Activated CD8-positive, alpha-beta memory T cell treated with anti-CD3 and anti-CD28 coated beads, Interleukin-2, amount 10 ng/mL, durations not matched to agents 7 days and 5 days (primary cell): ENCODE results near the gene GSG1L. TPM values are rescaled to one million over a fixed set of nuclear protein-coding genes. Genes with fewer than 3 reads are reported as not detected.

Experiments
- ATAC-seq: fragments of 150-1000 bp; cut with Tn5 transposase; one replicate; pipeline ENCODE4 v1.10.0; 2021; ENCODE audit warnings: moderate library complexity
- CTCF ChIA-PET: fragments of 350-600 bp; sonication (Branson Sonifier 250); formaldehyde crosslinking; loops from one replicate; lab custom pipeline; 2021; ENCODE audit warnings: antibody characterized with exemption; lab: Charles Lee
- DNase-seq: peaks from one replicate; pipeline ENCODE4 v3.0.0-alpha.2; 2020
- H3K27ac Mint-ChIP-seq: one replicate; pipeline ENCODE4 v1.8.0; 2021; ENCODE audit warnings: mild to moderate bottlenecking, mixed read lengths
- H3K27me3 Mint-ChIP-seq: one replicate; pipeline ENCODE4 v1.8.0; 2021; ENCODE audit warnings: mixed read lengths
- H3K36me3 Mint-ChIP-seq: one replicate; pipeline ENCODE4 v1.8.0; 2021; ENCODE audit warnings: mild to moderate bottlenecking, mixed read lengths
- H3K4me1 Mint-ChIP-seq: one replicate; pipeline ENCODE4 v1.8.0; 2021; ENCODE audit warnings: mixed read lengths
- H3K4me3 Mint-ChIP-seq: one replicate; pipeline ENCODE4 v1.8.0; 2021; ENCODE audit warnings: mild to moderate bottlenecking, moderate library complexity, mixed read lengths
- H3K9me3 Mint-ChIP-seq: one replicate; pipeline ENCODE4 v1.8.0; 2022; ENCODE audit warnings: low read depth, mixed read lengths
- total RNA-seq, 2 experiments: library from RNA; stranded (reverse); gene quantifications; one replicate each; pipeline ENCODE4 v1.2.3, GENCODE V29; 2021

GSG1L gene
- total RNA-seq, 2 experiments from 2014 or later = not detected

- peaks cover 3% of the 10 kb centered on the region for H3K36me3 Mint-ChIP-seq
- CTCF ChIA-PET = no interaction called here
- H3K27me3 Mint-ChIP-seq = no peaks in the 10 kb centered on the region
- no peak overlapping the region for H3K4me3 Mint-ChIP-seq
- H3K9me3 Mint-ChIP-seq = no peaks in the 10 kb centered on the region
- DNase-seq = no peak
- no peaks in the 10 kb centered on the region for H3K4me1 Mint-ChIP-seq
- no peak for ATAC-seq
- H3K27ac Mint-ChIP-seq = no peak overlapping the region
These were observed 298.4 kb downstream of the GSG1L start for GRCh38 chr16:27764869-27765675.

GRCh38 chr16:27764427-27764826 is 299.1 kb downstream of the GSG1L start:
- H3K27me3 Mint-ChIP-seq = no peaks in the 10 kb centered on the region
- CTCF ChIA-PET = no interaction called here
- ATAC-seq (no peak), DNase-seq (no peak)
- no peaks in the 10 kb centered on the region for H3K9me3 Mint-ChIP-seq
- H3K4me1 Mint-ChIP-seq = no peaks in the 10 kb centered on the region
- H3K27ac Mint-ChIP-seq = no peak overlapping the region
- H3K4me3 Mint-ChIP-seq = no peak overlapping the region
- peaks cover 3% of the 10 kb centered on the region for H3K36me3 Mint-ChIP-seq

- no peak overlapping the region for H3K4me3 Mint-ChIP-seq
- no peaks in the 10 kb centered on the region for H3K4me1 Mint-ChIP-seq
- DNase-seq (no peak), ATAC-seq (no peak)
- H3K36me3 Mint-ChIP-seq = peaks cover 3% of the 10 kb centered on the region
- no peak overlapping the region for H3K27ac Mint-ChIP-seq
- CTCF ChIA-PET = no interaction called here
- H3K9me3 Mint-ChIP-seq = no peaks in the 10 kb centered on the region
- H3K27me3 Mint-ChIP-seq = no peaks in the 10 kb centered on the region
These were observed 301.1 kb downstream of the GSG1L start for GRCh38 chr16:27762441-27762840.

DNA sequence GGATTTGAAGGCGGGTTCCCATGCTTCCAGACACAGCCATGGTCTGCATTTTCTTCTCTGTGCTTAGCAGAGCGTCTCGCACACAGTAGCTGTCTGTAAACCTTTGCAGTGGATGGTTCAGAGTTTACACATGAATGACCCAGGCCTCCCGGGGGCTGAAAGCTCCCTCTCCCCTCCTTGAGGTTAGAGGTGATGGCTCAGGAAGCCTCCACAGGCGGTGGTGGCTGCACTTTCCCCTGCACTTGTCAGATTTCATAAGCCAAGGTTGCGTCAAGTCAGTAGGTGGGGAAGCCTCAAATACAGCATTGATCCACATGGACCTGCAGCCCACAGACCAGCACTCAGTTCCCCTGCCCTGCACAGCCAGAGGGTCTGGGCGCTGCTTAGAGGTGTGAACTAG is 301.7 kb downstream of the GSG1L start:
- Mint-ChIP-seq H3K4me1 (no peaks in the 10 kb centered on the region), H3K4me3 (no peak overlapping the region), H3K36me3 (peaks cover 3% of the 10 kb centered on the region), H3K27ac (no peak overlapping the region), H3K9me3 (no peaks in the 10 kb centered on the region), H3K27me3 (no peaks in the 10 kb centered on the region)
- DNase-seq (no peak), ATAC-seq (no peak)
- CTCF ChIA-PET = interaction anchor here (0.5 kb wide), 1 partner anchor 1992 kb away, joined by 3 read pairs; no protein-coding TSS in a partner anchor

DNA sequence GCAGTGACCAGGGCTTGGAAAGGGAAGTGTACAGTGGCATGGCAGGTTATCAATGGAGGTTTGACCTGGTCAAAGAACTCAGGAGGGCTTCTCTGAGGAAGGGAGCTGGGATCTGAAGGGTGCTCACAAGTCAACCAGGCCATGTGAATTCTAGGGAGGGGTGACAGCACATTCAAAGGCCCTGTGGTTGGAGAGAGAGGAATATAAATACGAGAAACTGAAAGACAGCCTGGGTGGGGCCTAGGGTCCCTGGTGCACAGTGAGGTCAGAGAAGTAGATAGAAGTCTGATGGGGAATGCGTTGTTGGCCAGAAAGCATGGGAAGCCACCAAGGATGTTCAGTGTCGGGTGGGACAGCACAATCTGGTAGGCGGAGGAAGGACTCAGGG is 302.7 kb downstream of the GSG1L start:
- DNase-seq (no peak), ATAC-seq (no peak)
- Mint-ChIP-seq H3K9me3 (no peaks in the 10 kb centered on the region), H3K36me3 (peaks cover 3% of the 10 kb centered on the region), H3K4me1 (no peaks in the 10 kb centered on the region), H3K27me3 (no peaks in the 10 kb centered on the region), H3K4me3 (no peak overlapping the region), H3K27ac (no peak overlapping the region)
- CTCF ChIA-PET = no interaction called here

DNA sequence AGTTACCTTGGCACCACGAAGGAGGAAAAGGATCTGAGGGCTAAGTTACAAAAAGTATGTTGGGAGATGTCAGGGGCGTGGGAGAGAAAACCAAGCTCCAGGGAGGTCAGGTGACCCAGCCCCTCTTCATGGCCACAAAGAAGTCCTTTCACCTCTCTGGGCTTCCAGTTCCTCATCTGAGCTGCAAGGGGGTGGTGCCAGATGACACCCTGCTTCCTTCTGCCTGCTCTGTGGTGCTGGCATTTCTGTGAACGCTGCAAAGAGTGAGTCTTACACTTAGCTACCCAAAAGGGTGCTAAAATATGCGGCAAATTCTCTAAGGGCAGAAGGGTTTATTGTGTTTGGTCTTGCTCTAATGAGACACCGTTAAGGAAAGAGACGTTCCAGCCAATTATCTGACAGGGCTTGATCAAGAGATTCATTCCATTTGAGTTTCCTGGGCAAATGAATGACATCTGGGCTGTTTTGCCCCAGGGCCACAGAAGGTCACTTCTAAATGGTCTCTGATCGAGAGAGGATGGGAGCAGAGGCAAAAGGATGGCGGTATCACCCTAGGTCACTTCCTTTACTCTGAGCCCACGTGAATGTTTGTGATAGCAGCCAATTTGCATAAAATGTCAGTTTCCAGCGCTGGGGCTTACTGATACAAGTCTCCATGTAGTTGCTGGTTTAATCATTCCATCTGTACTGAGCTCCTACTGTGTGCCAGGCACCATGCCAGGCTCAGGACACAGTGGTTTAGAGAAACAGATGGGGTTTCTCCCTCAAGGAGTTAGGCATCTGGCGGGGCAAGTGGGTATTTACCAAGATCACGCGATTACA is 303.3 kb downstream of the GSG1L start:
- no peaks in the 10 kb centered on the region for H3K27me3 Mint-ChIP-seq
- DNase-seq (no peak), ATAC-seq (no peak)
- no peak overlapping the region for H3K27ac Mint-ChIP-seq
- no peaks in the 10 kb centered on the region for H3K9me3 Mint-ChIP-seq
- no peaks in the 10 kb centered on the region for H3K4me1 Mint-ChIP-seq
- CTCF ChIA-PET = no interaction called here
- H3K36me3 Mint-ChIP-seq = peaks cover 3% of the 10 kb centered on the region
- no peak overlapping the region for H3K4me3 Mint-ChIP-seq

- H3K36me3 Mint-ChIP-seq = peaks cover 3% of the 10 kb centered on the region
- no peaks in the 10 kb centered on the region for H3K27me3 Mint-ChIP-seq
- H3K4me3 Mint-ChIP-seq = no peak overlapping the region
- CTCF ChIA-PET = no interaction called here
- ATAC-seq (no peak), DNase-seq (no peak)
- H3K4me1 Mint-ChIP-seq = no peaks in the 10 kb centered on the region
- no peaks in the 10 kb centered on the region for H3K9me3 Mint-ChIP-seq
- no peak overlapping the region for H3K27ac Mint-ChIP-seq
These were observed 304.1 kb downstream of the GSG1L start for GRCh38 chr16:27759301-27759871.

DNA sequence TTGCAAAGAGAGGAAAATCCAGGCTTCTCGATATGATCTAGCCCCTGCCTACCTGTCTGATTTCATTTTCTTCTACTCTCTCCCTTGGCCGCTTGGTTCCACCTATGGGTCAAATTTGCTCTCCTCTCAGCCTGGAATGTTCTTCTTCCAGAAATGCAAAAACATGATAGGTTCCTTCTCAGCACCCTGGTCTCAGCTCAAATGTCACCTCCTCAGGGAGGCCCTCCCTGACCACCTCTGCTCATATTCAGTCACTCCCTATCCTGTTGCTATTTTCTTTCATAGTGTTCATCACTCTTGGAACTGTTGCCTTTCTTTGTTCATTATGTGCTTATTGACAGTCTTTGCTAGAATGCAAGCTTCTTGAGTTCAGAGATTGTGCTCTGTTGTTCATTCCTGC is 305.0 kb downstream of the GSG1L start:
- H3K27ac Mint-ChIP-seq = no peak overlapping the region
- no peaks in the 10 kb centered on the region for H3K4me1 Mint-ChIP-seq
- H3K36me3 Mint-ChIP-seq = no peaks in the 10 kb centered on the region
- ATAC-seq = no peak
- no peaks in the 10 kb centered on the region for H3K9me3 Mint-ChIP-seq
- DNase-seq = no peak
- CTCF ChIA-PET = no interaction called here
- H3K27me3 Mint-ChIP-seq = no peaks in the 10 kb centered on the region
- no peak overlapping the region for H3K4me3 Mint-ChIP-seq

GRCh38 chr16:27756206-27756970 is 307.1 kb downstream of the GSG1L start:
- CTCF ChIA-PET = interaction anchor here (1.3 kb wide), 1 partner anchor 10 kb away, joined by 4 read pairs; no protein-coding TSS in a partner anchor

GRCh38 chr16:27754788-27755690 is 308.5 kb downstream of the GSG1L start:
- no peaks in the 10 kb centered on the region for H3K27me3 Mint-ChIP-seq
- no peaks in the 10 kb centered on the region for H3K4me1 Mint-ChIP-seq
- DNase-seq = no peak
- H3K36me3 Mint-ChIP-seq = no peaks in the 10 kb centered on the region
- CTCF ChIA-PET = no interaction called here
- no peak for ATAC-seq
- no peak overlapping the region for H3K4me3 Mint-ChIP-seq
- no peak overlapping the region for H3K27ac Mint-ChIP-seq
- no peaks in the 10 kb centered on the region for H3K9me3 Mint-ChIP-seq

More at GRCh38 chr16:27756206-27756970, 307.1 kb downstream of the GSG1L start:
- no peaks in the 10 kb centered on the region for H3K9me3 Mint-ChIP-seq
- no peak overlapping the region for H3K27ac Mint-ChIP-seq
- DNase-seq = no peak
- no peak overlapping the region for H3K4me3 Mint-ChIP-seq
- H3K4me1 Mint-ChIP-seq = no peaks in the 10 kb centered on the region
- no peaks in the 10 kb centered on the region for H3K27me3 Mint-ChIP-seq
- no peak for ATAC-seq
- H3K36me3 Mint-ChIP-seq = no peaks in the 10 kb centered on the region

DNA sequence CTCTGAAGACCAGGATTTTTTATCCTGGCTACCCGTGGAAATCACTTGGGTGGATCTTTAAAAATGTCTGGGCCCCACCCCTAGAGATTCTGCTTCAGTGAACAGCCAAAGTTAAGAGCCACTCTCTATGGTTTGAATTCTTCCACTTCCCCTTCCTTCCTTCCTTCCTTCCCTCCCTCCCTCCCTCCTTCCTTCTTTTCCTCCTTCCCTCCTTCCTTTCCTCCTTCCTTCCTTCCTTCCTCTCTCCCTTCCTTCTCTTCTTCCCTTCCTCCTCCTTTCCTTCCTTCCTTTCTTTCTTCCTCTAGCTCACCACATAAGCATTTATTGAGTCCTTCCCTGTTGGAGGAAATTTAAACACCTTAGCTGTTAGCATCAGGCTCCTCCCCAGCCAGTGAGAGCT is 310.0 kb downstream of the GSG1L start:
- H3K36me3 Mint-ChIP-seq = no peaks in the 10 kb centered on the region

DNA sequence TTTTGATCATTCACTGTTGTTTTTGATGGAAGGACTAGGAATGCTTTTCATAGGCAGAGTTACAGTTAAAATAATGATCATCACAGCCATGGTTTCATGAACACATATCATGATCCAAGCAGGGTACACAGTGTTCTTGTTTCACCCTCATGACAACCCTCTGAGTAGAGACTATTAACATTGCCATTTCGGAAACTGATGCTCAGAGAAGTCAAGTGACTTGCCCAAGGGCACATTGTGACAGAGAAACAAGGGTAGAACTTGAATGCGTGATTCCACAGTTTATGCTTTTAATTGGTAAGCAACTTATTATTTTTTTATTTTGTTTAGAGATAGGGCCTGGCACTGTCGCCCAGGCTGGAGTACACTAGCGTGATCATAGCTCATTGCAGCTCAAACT is 311.3 kb downstream of the GSG1L start:
- H3K36me3 Mint-ChIP-seq = no peaks in the 10 kb centered on the region
- H3K27me3 Mint-ChIP-seq = no peaks in the 10 kb centered on the region
- H3K9me3 Mint-ChIP-seq = no peaks in the 10 kb centered on the region
- no peak overlapping the region for H3K27ac Mint-ChIP-seq
- DNase-seq (no peak), ATAC-seq (no peak)
- CTCF ChIA-PET = no interaction called here
- H3K4me1 Mint-ChIP-seq = peaks cover 4% of the 10 kb centered on the region
- H3K4me3 Mint-ChIP-seq = no peak overlapping the region

More for the DNA sequence above, 310.0 kb downstream of the GSG1L start:
- H3K4me3 Mint-ChIP-seq = no peak overlapping the region
- H3K9me3 Mint-ChIP-seq = no peaks in the 10 kb centered on the region
- H3K27me3 Mint-ChIP-seq = no peaks in the 10 kb centered on the region
- H3K27ac Mint-ChIP-seq = no peak overlapping the region
- H3K4me1 Mint-ChIP-seq = peaks cover 4% of the 10 kb centered on the region
- no peak for ATAC-seq
- no peak for DNase-seq
- CTCF ChIA-PET = no interaction called here
